Fibroblast of peridontal ligament (primary cell): ENCODE results near the gene NPC2.

Experiments used
- DNase-seq: peaks from one replicate; pipeline ENCODE4 v3.0.0-alpha.2; 2010; ENCODE audit errors: extremely low read depth

Gene NPC2

DNA sequence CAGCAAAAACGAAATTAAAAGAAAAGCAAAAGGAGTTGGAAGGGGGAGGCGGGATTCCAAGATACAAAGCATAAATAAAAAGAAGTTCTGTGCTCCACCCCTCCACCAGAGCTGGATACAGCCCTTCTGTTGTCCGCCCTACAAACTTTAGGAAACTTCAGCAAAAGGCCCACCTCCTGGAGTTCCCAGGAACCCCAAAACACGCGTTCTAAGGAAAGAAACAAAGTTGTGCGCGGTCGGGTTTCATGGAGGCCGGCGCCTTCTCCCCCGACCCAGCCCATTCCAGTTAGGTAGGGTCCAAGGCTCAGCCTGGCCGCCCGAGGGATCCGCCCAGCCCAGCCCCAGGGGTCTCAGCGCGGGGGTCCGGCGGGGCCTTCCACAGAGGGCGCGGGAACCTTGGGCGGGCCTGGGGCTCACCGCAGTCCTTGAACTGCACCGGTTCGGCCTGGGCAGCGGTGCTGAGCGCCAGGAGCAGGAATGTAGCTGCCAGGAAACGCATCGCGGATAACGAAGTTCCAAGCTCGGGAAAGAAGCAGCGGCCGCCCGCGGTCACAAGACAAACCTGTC is at the start of gene NPC2:
TSS of gene NPC2 (minus strand) at position 530 of the 567 bp plus-strand sequence. CDS start at position 499, 31 bp downstream.
- DNase-seq = peak; percentile 30

- no peak for DNase-seq
Observed at GRCh38 chr14:74542056-74542685, 49.1 kb upstream of the NPC2 start.

GRCh38 chr14:74541225-74541624 is 48.1 kb upstream of the NPC2 start:
- DNase-seq = no peak

GRCh38 chr14:74539503-74539902 is 46.4 kb upstream of the NPC2 start:
- no peak for DNase-seq

DNA sequence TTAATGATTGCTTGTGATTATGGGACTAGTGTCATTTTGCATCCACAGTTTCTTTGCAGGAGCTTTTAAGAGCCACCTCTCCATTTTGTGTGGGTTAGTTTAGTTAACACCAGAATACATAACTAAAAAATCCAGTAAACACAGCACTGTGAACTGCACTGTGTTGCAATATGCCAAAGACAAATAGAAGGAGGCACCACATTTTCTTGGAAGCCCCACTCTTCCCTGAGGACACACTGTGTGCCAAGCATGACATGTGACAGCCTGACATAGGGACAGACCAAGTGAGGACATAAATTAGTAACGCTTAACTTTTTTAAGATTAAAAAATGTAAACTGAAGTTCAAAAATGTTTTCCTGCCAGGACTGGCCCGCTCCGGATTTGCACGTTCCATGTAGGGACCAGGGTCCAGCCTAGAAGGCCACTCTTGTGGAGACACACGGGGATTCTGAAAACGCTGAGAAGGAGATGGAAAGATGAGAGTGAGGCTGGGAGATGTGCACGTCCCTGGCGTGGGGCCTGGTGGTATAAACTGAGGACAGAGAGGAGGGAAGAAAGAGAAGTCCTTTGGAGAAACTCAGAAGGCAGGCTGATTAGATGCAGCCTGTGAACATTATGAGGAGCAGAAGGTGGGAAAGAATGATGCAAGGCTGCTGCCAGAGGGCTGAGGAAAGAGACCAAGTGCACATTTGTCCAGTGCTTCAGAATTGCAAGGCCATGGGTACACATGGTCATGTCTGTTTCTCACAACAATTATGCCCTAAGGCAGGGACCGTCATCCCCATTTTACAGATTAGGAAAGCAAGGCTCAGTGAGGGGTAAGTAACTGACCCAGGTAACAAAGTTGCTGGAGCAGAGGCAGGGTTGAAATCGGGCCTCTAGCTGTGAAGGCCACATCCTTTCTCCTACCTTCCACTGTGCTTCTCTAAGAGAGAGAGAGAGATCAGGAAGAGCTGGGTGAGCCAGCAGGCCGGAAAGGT is 45.6 kb upstream of the NPC2 start:
- DNase-seq = no peak

DNA sequence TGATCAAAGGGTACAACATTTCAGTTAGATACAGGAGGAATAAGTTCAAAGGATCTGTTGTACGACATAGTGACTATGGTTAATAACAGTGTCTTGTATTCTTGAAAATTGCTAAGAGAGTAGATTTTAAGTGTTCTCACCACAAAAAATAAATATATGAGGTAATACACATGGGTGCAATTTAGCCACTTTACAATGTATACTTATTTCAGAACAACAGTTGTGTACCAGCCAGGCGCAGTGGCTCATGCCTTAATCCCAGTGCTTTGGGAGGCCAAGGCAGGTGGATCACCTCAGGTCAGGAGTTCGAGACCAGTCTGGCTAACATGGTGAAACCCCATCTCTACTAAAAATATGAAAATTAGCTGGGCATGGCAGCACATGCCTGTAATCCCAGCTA is 43.2 kb upstream of the NPC2 start:
- DNase-seq = peak; percentile 29

- DNase-seq = no peak
Observed at GRCh38 chr14:74535756-74536325, 42.7 kb upstream of the NPC2 start.

DNA sequence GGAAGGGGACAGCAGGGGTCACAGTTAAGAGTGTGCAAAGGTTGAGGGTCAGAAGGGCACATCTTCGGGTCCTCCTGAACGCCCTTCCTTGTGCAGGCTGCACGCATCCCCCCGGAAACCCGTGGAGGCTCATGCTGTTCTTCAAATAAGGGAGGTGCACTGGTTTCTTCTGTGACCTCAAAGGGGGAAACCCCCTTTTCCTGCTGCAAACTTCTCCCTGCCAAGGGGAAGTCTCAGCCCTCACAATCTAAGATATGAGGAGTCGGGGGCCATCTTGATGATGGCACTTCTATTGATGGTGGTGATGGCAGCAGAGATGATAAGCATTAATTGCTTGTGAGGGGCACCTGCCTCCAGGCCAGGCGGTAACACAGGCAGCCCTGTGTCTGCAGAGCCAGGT is 40.5 kb upstream of the NPC2 start:
- no peak for DNase-seq

DNA sequence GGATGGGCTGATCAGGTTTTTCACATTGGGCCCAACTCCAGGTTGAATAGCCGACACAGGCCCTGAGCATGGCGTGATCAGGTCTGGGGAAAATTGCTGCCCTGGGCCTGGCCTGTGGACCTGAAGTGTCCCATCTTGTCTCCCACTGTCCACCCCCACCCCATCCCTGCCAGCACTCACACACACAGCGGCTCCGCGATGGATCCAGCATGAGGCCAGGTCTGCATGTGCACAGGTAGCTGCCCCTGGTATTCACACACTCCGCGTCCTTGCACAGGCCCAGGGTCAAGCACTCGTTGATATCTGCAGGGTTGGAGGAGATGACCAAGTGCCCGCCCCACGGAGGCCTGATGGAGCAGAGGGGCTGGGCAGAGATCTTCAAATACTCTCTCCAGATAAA is 39.1 kb upstream of the NPC2 start:
- DNase-seq = no peak

- peak; percentile 60 for DNase-seq
Observed at GRCh38 chr14:74531467-74531866, 38.4 kb upstream of the NPC2 start.

DNA sequence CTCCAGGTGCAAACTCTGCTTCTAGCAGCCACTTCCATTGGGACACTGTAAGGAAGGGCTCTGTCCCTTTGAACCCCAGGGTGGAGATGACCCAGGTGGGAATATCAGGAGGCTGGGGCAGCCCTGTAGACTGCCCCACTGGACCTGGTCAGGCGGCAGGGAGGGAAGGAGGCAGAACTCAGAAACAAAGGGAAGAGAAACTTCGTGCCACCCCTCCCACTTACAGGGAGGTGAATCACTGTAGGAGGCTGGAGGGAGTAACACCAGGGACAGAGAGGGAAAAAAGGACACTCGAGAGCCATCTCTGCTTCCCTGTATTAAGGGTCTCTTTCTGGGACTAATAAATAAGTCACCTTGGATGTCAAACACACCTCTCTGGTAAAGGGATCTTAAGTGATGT is 37.9 kb upstream of the NPC2 start:
- no peak for DNase-seq

DNA sequence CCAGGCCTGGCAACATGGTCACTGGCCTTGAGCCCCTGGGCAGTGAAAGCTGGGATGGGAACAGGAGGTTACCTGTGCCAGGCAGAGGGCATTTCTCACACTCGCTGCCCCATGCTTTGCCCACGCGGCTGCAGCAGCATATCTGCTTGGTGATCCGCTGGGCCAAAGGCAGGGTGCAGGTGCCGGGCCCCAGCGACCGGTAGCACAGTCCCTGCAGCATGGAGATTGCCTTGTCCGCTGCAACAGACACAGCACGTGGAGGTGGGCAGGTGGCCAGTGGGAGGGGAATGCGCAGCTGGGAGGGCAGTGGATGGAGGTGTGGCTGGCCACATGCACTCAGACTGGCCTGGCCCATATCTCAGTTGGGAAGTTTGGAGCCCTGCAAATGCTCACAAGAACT is 35.8 kb upstream of the NPC2 start:
- DNase-seq = no peak

DNA sequence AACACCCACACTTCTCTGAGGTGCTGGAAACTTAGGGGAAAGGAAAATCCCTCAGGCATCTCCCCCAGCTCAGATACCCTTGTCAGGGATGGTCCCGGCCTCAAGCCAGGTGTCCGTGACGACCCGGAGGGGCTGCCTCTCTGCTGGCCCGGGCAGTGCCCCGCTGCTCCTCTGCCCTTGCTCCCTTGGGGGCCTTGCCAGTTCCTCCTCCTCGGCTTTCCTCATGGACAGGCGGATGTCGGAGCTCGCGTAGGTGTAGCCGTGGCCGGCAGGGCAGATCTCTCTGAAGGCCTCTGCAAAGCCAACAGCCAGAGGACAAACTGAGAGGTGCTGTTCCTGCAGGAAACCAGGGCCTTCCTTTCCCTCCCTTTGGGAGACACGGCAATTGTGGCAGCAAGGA is 35.3 kb upstream of the NPC2 start:
- no peak for DNase-seq

- DNase-seq = no peak
Observed at GRCh38 chr14:74527736-74528280, 34.7 kb upstream of the NPC2 start.

DNA sequence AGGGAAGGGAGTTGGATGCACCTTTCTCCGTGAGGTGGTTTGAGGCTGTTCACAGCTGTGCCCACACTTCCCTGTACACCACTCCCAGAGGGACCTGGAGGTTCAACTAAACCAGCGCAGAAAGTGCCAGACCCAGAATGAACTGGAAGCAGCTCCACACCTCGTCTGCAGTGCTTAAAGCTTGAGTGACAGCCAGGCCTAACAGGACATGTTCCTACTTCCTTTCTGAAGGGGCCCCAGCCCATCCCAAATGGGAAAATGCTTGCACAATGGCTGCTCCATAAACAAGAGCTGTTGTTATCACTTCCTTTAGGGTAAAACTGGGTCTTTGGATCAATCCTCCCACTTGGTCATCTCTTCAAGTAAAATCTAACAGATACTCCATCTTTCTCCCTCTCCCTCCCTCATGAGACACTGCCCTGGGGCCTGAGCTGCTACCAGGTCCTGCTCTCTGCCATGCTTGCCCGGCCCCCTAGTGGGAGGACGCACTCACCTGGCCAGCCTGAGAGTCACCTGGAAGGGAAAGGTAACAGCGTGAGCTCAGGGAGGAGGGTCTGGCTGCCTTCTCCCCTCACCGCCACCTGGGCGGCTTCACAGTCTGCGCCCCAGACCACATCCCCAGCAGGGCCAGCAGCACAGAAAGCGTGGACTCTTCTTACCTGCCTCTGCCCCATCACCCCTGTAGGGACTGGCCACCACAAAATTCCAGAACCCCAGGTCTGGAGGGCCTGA is 33.9 kb upstream of the NPC2 start:
- DNase-seq = no peak

DNA sequence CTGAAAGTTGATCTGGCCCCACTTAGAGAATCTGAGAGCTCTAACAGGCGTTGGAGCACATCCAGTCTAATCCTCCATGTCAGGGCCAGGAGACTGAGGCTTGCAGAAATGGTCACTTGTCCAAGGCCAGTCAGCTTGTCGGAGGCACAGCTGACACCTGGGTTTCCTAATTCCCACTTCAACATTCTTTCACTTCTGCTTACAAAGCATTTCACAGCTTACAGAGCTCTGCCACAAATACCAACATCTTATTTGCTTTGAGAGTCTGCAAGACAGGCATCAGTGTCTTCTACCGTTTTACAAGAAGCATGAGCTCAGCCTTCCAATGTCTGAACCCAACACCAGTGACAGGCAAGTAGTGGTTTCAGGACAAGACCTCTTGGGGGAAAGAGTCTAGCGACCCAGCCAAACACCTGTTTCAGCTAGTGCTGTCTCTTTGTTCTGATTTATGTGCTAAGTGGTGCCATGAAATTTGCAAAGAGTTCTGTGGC is 32.3 kb upstream of the NPC2 start:
- DNase-seq = no peak

- no peak for DNase-seq
Observed at GRCh38 chr14:74524812-74525135, 31.7 kb upstream of the NPC2 start.

GRCh38 chr14:74524076-74524811 is 31.1 kb upstream of the NPC2 start:
- DNase-seq = no peak

GRCh38 chr14:74522740-74523139 is 29.6 kb upstream of the NPC2 start:
- no peak for DNase-seq

- no peak for DNase-seq
Observed at GRCh38 chr14:74521756-74522155, 28.7 kb upstream of the NPC2 start.
